ENCODE data around the gene ZNF358. TPM values are rescaled to one million over a fixed set of nuclear protein-coding genes. Genes with fewer than 3 reads are reported as not detected.

The ZNF358 gene
- total RNA-seq, 1 donor from 2014 or later: 14.6 TPM

GRCh38 chr19:7488736-7489353 is 27.1 kb upstream of the ZNF358 start, which contains the start of gene PEX11G:
Gene PEX11G (minus strand): TSS chr19:7489035. CDS start chr19:7489010, 25 bp downstream.
- Histone ChIP-seq H3K27ac (ENCODE audit: low read depth, low read length) (peak within 1 kb of the TSS; percentile 69), H3K9me3 (ENCODE audit: control insufficient read depth in 3 of 3, low read length in 3 of 3) (no peaks in the 10 kb centered on the region), H3K36me3 (ENCODE audit: control insufficient read depth in 3 of 3, insufficient read depth in 3 of 3, low read length in 3 of 3) (no peaks in the 10 kb centered on the region), H3K4me1 (ENCODE audit: control insufficient read depth in 3 of 3, insufficient read depth in 3 of 3, low read length in 3 of 3) (peaks cover 0 to 7% (median 5%) of the 10 kb centered on the region in 3 donors), H3K9ac (ENCODE audit: low read depth in 1 of 3, low read length in 3 of 3) (peak within 1 kb of the TSS; percentile 87 to 93 (median 91)), H3K4me3 (ENCODE audit: low read length in 3 of 3) (peak within 1 kb of the TSS; percentile 79 to 87 (median 86)), H3K27me3 (ENCODE audit: control insufficient read depth in 3 of 3, insufficient read depth in 3 of 3, low read length in 3 of 3) (no peaks in the 10 kb centered on the region)

- Histone ChIP-seq H3K9ac (ENCODE audit: low read depth in 1 of 3, low read length in 3 of 3) (peak overlapping the region in 1 of 3 donors; percentile 87), H3K4me1 (ENCODE audit: control insufficient read depth in 3 of 3, insufficient read depth in 3 of 3, low read length in 3 of 3) (peaks cover 6 to 12% (median 11%) of the 10 kb centered on the region in 3 donors), H3K4me3 (ENCODE audit: low read length in 3 of 3) (peak overlapping the region in 2 of 3 donors; percentile 79 to 86), H3K36me3 (ENCODE audit: control insufficient read depth in 3 of 3, insufficient read depth in 3 of 3, low read length in 3 of 3) (no peaks in the 10 kb centered on the region), H3K9me3 (ENCODE audit: control insufficient read depth in 3 of 3, low read length in 3 of 3) (no peaks in the 10 kb centered on the region), H3K27me3 (ENCODE audit: control insufficient read depth in 3 of 3, insufficient read depth in 3 of 3, low read length in 3 of 3) (no peaks in the 10 kb centered on the region), H3K27ac (ENCODE audit: low read depth, low read length) (no peak overlapping the region)
These were observed 26.3 kb upstream of the ZNF358 start for GRCh38 chr19:7489609-7490044.

DNA sequence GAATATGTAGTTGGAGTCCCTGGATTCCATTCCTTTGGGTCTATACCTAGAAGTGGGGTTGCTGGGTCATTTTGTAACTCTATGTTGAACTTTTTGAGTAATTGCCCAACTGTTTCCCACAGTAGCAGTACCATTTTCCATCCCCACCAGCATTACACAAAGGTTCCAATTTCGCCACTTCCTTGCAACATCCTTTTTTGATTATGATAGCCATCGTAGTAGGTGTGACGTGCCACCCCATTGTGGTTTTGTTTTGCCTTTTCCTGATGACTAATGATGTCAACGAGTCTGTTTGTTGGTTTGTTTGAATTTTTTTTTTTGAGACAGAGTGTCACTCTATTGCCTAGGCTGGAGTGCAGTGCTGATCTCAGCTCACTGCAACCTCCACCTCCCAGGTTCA is 23.8 kb upstream of the ZNF358 start:
- Histone ChIP-seq H3K9ac (ENCODE audit: low read depth in 1 of 3, low read length in 3 of 3) (no peak overlapping the region), H3K27me3 (ENCODE audit: control insufficient read depth in 3 of 3, insufficient read depth in 3 of 3, low read length in 3 of 3) (no peaks in the 10 kb centered on the region), H3K27ac (ENCODE audit: low read depth, low read length) (no peak overlapping the region), H3K4me1 (ENCODE audit: control insufficient read depth in 3 of 3, insufficient read depth in 3 of 3, low read length in 3 of 3) (peaks cover 10 to 16% (median 14%) of the 10 kb centered on the region in 3 donors), H3K4me3 (ENCODE audit: low read length in 3 of 3) (no peak overlapping the region), H3K9me3 (ENCODE audit: control insufficient read depth in 3 of 3, low read length in 3 of 3) (no peaks in the 10 kb centered on the region), H3K36me3 (ENCODE audit: control insufficient read depth in 3 of 3, insufficient read depth in 3 of 3, low read length in 3 of 3) (no peaks in the 10 kb centered on the region)

GRCh38 chr19:7492558-7492957 is 23.3 kb upstream of the ZNF358 start:
- H3K36me3 ChIP-seq (ENCODE audit: control insufficient read depth in 3 of 3, insufficient read depth in 3 of 3, low read length in 3 of 3): no peaks in the 10 kb centered on the region
- H3K4me1 ChIP-seq (ENCODE audit: control insufficient read depth in 3 of 3, insufficient read depth in 3 of 3, low read length in 3 of 3): peaks cover 10 to 16% (median 14%) of the 10 kb centered on the region in 3 donors
- H3K4me3 ChIP-seq (ENCODE audit: low read length in 3 of 3): no peak overlapping the region
- no peaks in the 10 kb centered on the region for H3K27me3 ChIP-seq (ENCODE audit: control insufficient read depth in 3 of 3, insufficient read depth in 3 of 3, low read length in 3 of 3)
- H3K9me3 ChIP-seq (ENCODE audit: control insufficient read depth in 3 of 3, low read length in 3 of 3): no peaks in the 10 kb centered on the region
- H3K9ac ChIP-seq (ENCODE audit: low read depth in 1 of 3, low read length in 3 of 3): no peak overlapping the region
- no peak overlapping the region for H3K27ac ChIP-seq (ENCODE audit: low read depth, low read length)

DNA sequence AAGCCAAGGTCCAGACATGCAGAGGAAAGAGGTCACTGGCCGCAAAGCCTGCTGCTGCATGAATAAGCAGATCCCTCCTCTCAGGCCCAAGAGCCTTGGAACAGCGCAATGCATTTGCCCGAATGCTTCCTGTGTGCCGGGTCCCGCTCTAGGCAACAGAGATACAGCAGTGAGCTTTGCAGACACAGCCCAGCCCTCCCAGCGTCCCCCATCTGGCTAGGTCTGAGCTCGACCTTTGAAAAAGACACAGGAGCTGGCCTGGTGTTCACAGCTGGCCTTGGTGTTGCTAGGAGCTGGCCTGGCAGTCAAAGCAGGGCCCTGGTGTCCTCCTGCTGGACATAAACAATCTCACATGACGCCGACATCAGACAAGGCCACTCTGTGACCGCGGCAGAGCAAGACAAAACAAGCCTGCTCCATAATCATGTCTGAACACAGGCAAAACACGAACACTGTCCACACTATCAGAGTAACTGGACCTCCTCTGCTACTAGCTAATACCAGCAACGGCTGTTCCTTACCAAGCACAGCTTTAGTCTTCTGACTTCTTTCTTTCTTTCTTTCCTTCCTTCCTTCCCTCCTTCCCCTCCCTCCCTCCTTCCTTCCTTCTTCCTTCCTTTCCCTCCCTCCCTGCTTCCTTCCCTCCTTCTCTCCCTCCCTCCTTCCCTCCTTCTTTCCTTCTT is 21.3 kb upstream of the ZNF358 start:
- Histone ChIP-seq H3K4me3 (ENCODE audit: low read length in 3 of 3) (peak overlapping the region; percentile 27 to 41 (median 35)), H3K27ac (ENCODE audit: low read depth, low read length) (peak overlapping the region; percentile 68), H3K9ac (ENCODE audit: low read depth in 1 of 3, low read length in 3 of 3) (peak overlapping the region in 2 of 3 donors; percentile 22 to 74), H3K4me1 (ENCODE audit: control insufficient read depth in 3 of 3, insufficient read depth in 3 of 3, low read length in 3 of 3) (peaks cover 9 to 10% (median 10%) of the 10 kb centered on the region in 3 donors), H3K9me3 (ENCODE audit: control insufficient read depth in 3 of 3, low read length in 3 of 3) (no peaks in the 10 kb centered on the region), H3K36me3 (ENCODE audit: control insufficient read depth in 3 of 3, insufficient read depth in 3 of 3, low read length in 3 of 3) (no peaks in the 10 kb centered on the region), H3K27me3 (ENCODE audit: control insufficient read depth in 3 of 3, insufficient read depth in 3 of 3, low read length in 3 of 3) (peaks cover 0 to 3% (median 0%) of the 10 kb centered on the region in 3 donors)

DNA sequence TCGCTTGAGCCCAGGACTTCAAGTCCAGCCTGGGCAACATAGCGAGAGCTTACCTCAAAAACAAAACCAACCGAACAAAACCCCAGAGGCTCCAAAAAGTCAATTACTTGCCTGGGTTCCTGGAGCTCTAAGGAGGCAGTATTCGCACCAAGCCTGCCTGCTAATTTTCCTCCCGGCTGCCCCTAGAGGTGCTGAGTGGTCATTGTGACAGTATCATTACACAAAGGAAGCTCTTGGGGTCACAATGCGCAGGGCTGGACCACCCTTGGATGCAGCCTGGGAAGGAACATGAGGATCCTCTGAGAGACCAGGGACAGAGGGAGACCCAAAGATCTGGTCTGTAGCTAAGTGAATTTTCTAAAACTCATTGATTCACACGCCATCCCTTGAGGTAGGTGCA is 18.6 kb upstream of the ZNF358 start:
- Histone ChIP-seq H3K27me3 (ENCODE audit: control insufficient read depth in 3 of 3, insufficient read depth in 3 of 3, low read length in 3 of 3) (peaks cover 8 to 13% (median 9%) of the 10 kb centered on the region in 3 donors), H3K9me3 (ENCODE audit: control insufficient read depth in 3 of 3, low read length in 3 of 3) (no peaks in the 10 kb centered on the region), H3K27ac (ENCODE audit: low read depth, low read length) (no peak overlapping the region), H3K4me1 (ENCODE audit: control insufficient read depth in 3 of 3, insufficient read depth in 3 of 3, low read length in 3 of 3) (peaks cover 10 to 18% (median 16%) of the 10 kb centered on the region in 3 donors), H3K4me3 (ENCODE audit: low read length in 3 of 3) (no peak overlapping the region), H3K36me3 (ENCODE audit: control insufficient read depth in 3 of 3, insufficient read depth in 3 of 3, low read length in 3 of 3) (no peaks in the 10 kb centered on the region), H3K9ac (ENCODE audit: low read depth in 1 of 3, low read length in 3 of 3) (no peak overlapping the region)

DNA sequence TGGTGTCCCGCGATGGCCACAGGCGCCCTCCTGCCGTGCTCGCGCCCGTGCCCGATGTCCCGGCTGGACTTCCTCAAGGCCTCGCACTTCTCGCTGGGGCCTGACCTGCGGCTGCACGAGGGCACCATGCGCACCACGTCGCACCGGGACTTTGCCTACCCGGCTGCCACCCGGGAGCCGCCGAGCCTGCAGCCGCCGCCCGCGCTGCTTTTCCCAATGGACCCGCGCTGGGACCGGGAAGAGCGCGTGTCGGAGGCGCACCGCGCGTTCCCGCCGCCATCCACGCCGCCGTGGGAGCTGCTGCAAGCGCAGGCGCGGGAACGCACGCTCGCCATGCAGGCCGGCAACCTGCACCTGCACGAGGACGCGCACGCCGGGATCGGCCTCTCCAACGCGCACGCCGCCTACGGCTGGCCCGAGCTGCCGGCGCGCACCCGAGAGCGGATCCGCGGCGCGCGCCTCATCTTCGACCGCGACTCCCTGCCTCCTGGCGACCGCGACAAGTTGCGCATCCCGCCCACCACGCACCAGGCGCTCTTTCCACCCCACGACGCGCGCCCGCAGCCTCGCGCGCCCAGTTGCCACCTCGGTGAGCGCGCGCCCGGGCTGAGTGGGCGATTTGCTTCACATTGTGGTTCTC is 15.0 kb upstream of the ZNF358 start:
- Histone ChIP-seq H3K27ac (ENCODE audit: low read depth, low read length) (no peak overlapping the region), H3K27me3 (ENCODE audit: control insufficient read depth in 3 of 3, insufficient read depth in 3 of 3, low read length in 3 of 3) (peaks cover 9 to 33% (median 24%) of the 10 kb centered on the region in 3 donors), H3K36me3 (ENCODE audit: control insufficient read depth in 3 of 3, insufficient read depth in 3 of 3, low read length in 3 of 3) (no peaks in the 10 kb centered on the region), H3K4me3 (ENCODE audit: low read length in 3 of 3) (peak overlapping the region in 2 of 3 donors; percentile 61 to 77), H3K9ac (ENCODE audit: low read depth in 1 of 3, low read length in 3 of 3) (peak overlapping the region in 1 of 3 donors; percentile 60), H3K4me1 (ENCODE audit: control insufficient read depth in 3 of 3, insufficient read depth in 3 of 3, low read length in 3 of 3) (peaks cover 6 to 11% (median 8%) of the 10 kb centered on the region in 3 donors), H3K9me3 (ENCODE audit: control insufficient read depth in 3 of 3, low read length in 3 of 3) (no peaks in the 10 kb centered on the region)

DNA sequence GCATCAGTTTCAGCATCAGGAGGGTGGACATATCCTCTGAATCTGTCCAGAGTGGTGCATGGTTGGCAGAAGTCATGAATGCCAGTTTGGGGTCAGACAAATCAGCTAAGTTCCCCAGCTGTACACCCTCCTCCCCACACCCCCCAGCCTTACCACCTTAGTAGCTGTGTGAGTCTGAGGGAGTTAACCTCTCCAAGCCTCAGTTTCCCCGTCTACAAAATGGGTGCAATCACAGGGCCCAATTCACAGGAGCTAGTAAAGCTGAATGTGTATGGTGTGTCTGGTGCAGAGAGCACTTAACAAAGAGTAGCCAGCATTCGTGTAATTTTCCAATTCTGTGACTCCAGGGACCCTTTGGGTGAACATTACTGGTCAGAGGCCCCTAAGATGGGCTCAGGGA is 13.4 kb upstream of the ZNF358 start:
- Histone ChIP-seq H3K9ac (ENCODE audit: low read depth in 1 of 3, low read length in 3 of 3) (no peak overlapping the region), H3K36me3 (ENCODE audit: control insufficient read depth in 3 of 3, insufficient read depth in 3 of 3, low read length in 3 of 3) (no peaks in the 10 kb centered on the region), H3K27me3 (ENCODE audit: control insufficient read depth in 3 of 3, insufficient read depth in 3 of 3, low read length in 3 of 3) (peaks cover 9 to 33% (median 24%) of the 10 kb centered on the region in 3 donors), H3K4me1 (ENCODE audit: control insufficient read depth in 3 of 3, insufficient read depth in 3 of 3, low read length in 3 of 3) (peaks cover 6 to 11% (median 8%) of the 10 kb centered on the region in 3 donors), H3K27ac (ENCODE audit: low read depth, low read length) (no peak overlapping the region), H3K9me3 (ENCODE audit: control insufficient read depth in 3 of 3, low read length in 3 of 3) (no peaks in the 10 kb centered on the region), H3K4me3 (ENCODE audit: low read length in 3 of 3) (no peak overlapping the region)

- Histone ChIP-seq H3K9me3 (ENCODE audit: control insufficient read depth in 3 of 3, low read length in 3 of 3) (no peaks in the 10 kb centered on the region), H3K4me1 (ENCODE audit: control insufficient read depth in 3 of 3, insufficient read depth in 3 of 3, low read length in 3 of 3) (peaks cover 6 to 11% (median 8%) of the 10 kb centered on the region in 3 donors), H3K27me3 (ENCODE audit: control insufficient read depth in 3 of 3, insufficient read depth in 3 of 3, low read length in 3 of 3) (peaks cover 9 to 33% (median 27%) of the 10 kb centered on the region in 3 donors), H3K9ac (ENCODE audit: low read depth in 1 of 3, low read length in 3 of 3) (no peak overlapping the region), H3K36me3 (ENCODE audit: control insufficient read depth in 3 of 3, insufficient read depth in 3 of 3, low read length in 3 of 3) (no peaks in the 10 kb centered on the region), H3K4me3 (ENCODE audit: low read length in 3 of 3) (no peak overlapping the region), H3K27ac (ENCODE audit: low read depth, low read length) (no peak overlapping the region)
These were observed 11.2 kb upstream of the ZNF358 start for GRCh38 chr19:7504684-7505083.
